Muscle layer of colon (tissue), 2 donors: Measurements from ENCODE around the gene COMMD4.
"Not testable (repeated sequence)": the region's sequence is repeated elsewhere in the genome, so short reads cannot be mapped to it uniquely, and the experiment has no call there.

Experiments used
- H3K27ac ChIP-seq: one replicate; pipeline ENCODE4 v1.7.0; 2013; ENCODE audit warnings: low read depth, mild to moderate bottlenecking, low read length, moderate library complexity
- H3K27me3 ChIP-seq, 2 donors: one replicate each; pipeline ENCODE4 v1.7.0; 2013; ENCODE audit warnings: low read length in 2 of 2, mild to moderate bottlenecking in 2 of 2; ENCODE audit not compliant: insufficient read depth in 2 of 2, control insufficient read depth in 1 of 2
- H3K36me3 ChIP-seq: one replicate; pipeline ENCODE4 v1.7.0; 2013; ENCODE audit warnings: mild to moderate bottlenecking, low read length; ENCODE audit not compliant: insufficient read depth
- H3K4me1 ChIP-seq: one replicate; pipeline ENCODE4 v1.7.0; 2013; ENCODE audit warnings: mild to moderate bottlenecking, low read length; ENCODE audit not compliant: insufficient read depth
- H3K4me3 ChIP-seq, 2 donors: one replicate each; pipeline ENCODE4 v1.7.0; 2013; ENCODE audit warnings: low read length in 2 of 2, low read depth in 1 of 2, mild to moderate bottlenecking in 1 of 2, moderate library complexity in 1 of 2
- H3K9ac ChIP-seq: one replicate; pipeline ENCODE4 v1.7.0; 2013; ENCODE audit warnings: low read length
- H3K9me3 ChIP-seq: one replicate; pipeline ENCODE4 v1.7.0; 2013; ENCODE audit warnings: mild to moderate bottlenecking, low read length
- donor health status: abdominal sarcoma.
- donor health status: Adenocarcinoma of cecum.

COMMD4 gene

DNA sequence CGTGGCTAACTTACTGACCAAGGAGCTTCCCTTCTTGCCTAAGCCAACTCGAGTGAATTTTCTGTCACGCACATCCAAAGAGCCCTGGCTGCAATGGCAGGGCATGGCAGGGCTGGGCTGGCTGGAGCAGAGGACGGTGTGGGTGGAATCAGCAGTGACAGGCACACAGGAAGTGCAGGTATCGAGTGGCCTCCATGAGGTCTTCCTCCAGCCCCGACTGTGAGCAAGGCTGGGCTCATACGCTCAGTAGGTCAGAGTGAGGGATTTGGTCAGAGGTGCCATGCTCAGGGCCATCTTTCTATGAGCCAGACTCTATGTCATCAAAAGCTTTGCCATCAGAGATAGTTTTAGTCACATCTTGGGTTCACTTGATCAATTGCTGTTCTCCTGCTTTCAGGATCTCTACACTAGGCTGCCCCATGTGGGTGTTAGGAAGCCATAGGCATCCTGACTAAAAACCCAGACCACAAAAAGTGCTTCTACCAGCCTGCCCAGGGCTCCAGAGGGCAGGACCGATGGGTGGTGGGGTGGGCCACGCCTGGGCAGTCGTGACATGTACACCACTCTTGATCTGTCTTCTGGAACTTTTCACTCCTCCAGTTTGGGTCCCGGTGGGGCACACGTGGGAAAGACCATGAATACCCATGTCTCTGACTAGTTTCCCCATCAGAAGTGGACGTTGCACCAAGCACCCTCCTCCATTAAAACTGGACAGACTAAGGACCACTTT, 22.6 kb upstream of the COMMD4 start:
- H3K9ac ChIP-seq, result no peak overlapping the region
- no peaks in the 10 kb centered on the region for H3K9me3 ChIP-seq
- H3K27me3 ChIP-seq, result no peaks in the 10 kb centered on the region
- no peak overlapping the region for H3K27ac ChIP-seq
- no peaks in the 10 kb centered on the region for H3K36me3 ChIP-seq
- no peak overlapping the region for H3K4me3 ChIP-seq
- H3K4me1 ChIP-seq, result no peaks in the 10 kb centered on the region

DNA sequence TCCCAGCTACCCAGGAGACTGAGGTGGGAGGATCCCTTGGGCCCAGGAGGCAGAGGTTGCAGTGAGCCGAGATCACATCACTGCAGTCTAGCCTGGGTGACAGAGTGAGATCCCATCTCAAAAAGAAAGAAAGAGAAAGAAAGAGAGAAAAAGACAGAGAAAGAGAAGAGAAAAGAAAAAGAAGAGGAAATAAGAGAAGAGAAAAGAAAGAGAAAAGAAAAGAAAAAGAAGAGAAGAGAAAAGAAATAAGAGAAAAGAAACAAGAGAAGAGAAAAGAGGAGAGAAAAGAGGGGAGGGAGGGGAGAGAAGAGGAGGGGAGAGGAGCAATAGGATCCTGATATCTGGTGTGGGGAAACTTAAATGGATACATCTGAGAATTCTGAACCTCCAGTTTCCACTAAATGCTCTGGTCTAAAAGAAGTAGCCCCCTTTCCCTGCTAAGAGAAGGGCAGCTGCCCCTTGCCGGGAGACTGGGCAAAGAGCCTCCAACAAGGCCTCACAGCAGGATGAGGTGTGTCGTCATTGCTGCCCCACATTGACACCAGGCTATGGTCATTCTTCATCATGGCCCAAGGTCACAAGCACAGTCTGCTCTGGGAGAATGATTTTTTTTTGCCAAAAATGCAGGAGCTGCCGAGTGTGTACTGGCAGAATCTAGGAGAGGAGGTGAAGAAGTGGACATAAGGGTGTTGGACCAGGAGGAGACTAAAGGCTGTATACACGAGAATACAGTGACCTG, 21.1 kb upstream of the COMMD4 start:
- no peaks in the 10 kb centered on the region for H3K36me3 ChIP-seq
- H3K27ac ChIP-seq, result no peak overlapping the region
- no peak overlapping the region for H3K4me3 ChIP-seq
- H3K27me3 ChIP-seq, result no peaks in the 10 kb centered on the region
- no peaks in the 10 kb centered on the region for H3K9me3 ChIP-seq
- no peak overlapping the region for H3K9ac ChIP-seq
- no peaks in the 10 kb centered on the region for H3K4me1 ChIP-seq

DNA sequence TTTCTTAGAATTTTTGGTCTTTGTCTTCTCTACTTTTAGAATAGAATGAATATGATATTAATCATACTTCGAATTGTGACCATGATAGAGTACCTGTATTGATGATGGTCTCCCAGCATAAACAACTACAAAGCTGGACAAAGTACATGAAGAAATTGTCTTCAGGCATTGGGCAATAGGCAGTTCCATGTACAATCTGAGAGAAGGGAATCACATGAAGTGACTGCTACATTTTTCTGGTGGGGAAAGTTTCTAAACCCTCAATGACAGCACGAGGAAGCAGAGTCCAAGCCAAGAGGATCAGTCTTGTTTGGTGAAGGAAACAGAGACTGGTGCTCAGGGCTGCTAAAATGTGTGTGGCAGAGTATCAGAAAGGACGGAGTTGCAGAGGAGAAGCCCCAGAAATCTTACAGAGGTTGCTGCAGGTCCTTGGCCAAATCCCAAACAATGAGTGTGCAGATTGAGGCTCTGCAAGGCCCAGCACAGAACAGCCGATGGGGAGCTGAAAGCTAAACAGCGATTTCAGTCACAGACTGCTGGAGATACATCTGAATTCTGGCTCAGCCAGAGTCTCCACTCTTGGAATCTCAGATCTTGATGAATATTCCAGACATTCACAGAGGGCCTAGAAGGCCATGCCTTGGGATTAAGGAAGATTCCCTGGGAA, 16.5 kb upstream of the COMMD4 start:
- not testable (repeated sequence) for H3K27ac ChIP-seq, H3K9ac ChIP-seq, H3K27me3 ChIP-seq, H3K36me3 ChIP-seq, H3K4me3 ChIP-seq, H3K9me3 ChIP-seq, H3K4me1 ChIP-seq

DNA sequence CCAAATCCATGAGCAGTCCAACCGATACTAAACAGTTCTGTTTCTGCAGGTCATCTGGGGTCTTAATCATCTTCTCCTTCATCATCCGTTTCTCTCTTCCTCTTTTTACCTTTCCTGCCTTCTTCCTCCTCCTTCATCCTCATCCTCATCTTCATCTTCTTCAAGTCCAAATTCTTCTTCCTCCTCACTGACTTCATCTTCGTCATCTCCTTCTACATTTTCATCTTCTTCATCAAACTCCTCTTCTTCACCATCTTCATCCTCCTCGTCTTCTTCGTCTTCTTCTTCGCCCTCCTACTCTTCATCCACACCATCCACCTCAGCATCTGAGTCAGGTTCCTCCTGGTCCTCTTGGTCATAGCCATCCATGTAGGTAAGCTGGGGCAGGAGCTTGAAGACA, 14.2 kb upstream of the COMMD4 start:
- H3K4me1 ChIP-seq, result no peaks in the 10 kb centered on the region
- no peaks in the 10 kb centered on the region for H3K36me3 ChIP-seq
- H3K27ac ChIP-seq, result no peak overlapping the region
- H3K9me3 ChIP-seq, result no peaks in the 10 kb centered on the region
- no peak overlapping the region for H3K9ac ChIP-seq
- H3K4me3 ChIP-seq, result no peak overlapping the region
- H3K27me3 ChIP-seq, result no peaks in the 10 kb centered on the region

DNA sequence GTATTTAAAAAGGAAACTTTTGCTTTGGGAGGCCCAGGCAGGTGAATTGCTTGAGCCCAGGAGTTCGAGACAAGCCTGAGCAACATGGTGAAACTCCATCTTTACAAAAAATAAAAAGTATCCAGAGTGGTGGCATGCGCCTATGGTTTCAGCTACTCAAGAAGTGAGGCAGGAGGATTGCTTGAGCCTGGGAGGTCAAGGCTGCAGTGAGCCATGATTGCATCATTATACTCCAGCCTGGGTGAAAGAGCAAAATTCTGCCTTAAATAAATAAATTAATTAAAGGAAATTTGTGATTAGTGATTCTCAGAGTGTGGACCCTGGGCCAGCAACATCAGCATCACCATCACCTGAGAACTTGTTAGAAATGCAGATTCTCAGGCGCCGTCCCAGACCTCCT, 9.9 kb upstream of the COMMD4 start:
- Histone ChIP-seq H3K36me3 (no peaks in the 10 kb centered on the region), H3K27me3 (no peaks in the 10 kb centered on the region), H3K27ac (no peak overlapping the region), H3K4me3 (no peak overlapping the region), H3K9me3 (no peaks in the 10 kb centered on the region), H3K9ac (no peak overlapping the region), H3K4me1 (no peaks in the 10 kb centered on the region)

DNA sequence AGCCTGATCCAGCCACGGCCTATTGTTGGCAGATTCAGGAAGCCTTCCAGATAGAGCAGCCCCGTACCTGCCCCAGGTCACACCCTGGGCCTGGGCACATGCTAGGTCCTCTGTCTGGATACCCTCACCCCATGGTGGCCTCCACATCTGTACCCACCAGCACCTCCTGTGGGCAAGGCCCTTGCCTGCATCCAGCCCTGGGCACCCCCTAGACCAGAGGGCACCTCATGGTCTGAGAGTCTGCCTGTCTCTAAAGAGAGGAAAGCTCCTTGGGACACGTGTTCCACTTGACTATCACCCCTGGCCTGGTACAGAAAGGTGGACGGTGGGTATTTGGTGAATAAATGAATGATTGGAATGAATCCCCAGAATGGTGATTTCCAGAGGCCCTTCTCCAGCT, 8.9 kb upstream of the COMMD4 start:
- no peaks in the 10 kb centered on the region for H3K36me3 ChIP-seq

DNA sequence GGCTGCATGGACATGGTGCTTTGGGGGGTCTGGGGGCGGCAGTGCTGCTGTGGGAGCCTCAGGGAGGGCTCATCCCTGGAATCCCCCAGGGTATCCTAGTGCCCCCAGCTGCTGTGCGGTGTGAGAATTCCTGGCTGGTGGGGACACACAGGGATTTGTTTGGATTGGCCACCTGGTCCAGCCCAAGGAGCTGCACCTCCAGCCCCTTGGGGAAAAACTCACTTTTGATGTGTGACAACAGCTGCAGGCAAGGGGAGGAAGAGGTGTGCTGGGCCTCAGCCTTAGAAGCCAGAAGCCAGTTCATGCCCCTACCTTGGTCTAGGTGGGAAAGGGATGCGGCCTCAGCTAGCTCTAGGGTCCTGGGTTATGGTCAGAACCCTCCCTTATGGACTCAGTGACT, 8.4 kb upstream of the COMMD4 start:
- Histone ChIP-seq H3K36me3 (no peaks in the 10 kb centered on the region), H3K27ac (no peak overlapping the region), H3K4me3 (no peak overlapping the region), H3K9me3 (no peaks in the 10 kb centered on the region), H3K27me3 (no peaks in the 10 kb centered on the region), H3K4me1 (no peaks in the 10 kb centered on the region), H3K9ac (no peak overlapping the region)

More for the DNA sequence above, 8.9 kb upstream of the COMMD4 start:
- Histone ChIP-seq H3K4me1 (no peaks in the 10 kb centered on the region), H3K27ac (no peak overlapping the region), H3K9me3 (no peaks in the 10 kb centered on the region), H3K4me3 (no peak overlapping the region), H3K9ac (no peak overlapping the region), H3K27me3 (no peaks in the 10 kb centered on the region)

DNA sequence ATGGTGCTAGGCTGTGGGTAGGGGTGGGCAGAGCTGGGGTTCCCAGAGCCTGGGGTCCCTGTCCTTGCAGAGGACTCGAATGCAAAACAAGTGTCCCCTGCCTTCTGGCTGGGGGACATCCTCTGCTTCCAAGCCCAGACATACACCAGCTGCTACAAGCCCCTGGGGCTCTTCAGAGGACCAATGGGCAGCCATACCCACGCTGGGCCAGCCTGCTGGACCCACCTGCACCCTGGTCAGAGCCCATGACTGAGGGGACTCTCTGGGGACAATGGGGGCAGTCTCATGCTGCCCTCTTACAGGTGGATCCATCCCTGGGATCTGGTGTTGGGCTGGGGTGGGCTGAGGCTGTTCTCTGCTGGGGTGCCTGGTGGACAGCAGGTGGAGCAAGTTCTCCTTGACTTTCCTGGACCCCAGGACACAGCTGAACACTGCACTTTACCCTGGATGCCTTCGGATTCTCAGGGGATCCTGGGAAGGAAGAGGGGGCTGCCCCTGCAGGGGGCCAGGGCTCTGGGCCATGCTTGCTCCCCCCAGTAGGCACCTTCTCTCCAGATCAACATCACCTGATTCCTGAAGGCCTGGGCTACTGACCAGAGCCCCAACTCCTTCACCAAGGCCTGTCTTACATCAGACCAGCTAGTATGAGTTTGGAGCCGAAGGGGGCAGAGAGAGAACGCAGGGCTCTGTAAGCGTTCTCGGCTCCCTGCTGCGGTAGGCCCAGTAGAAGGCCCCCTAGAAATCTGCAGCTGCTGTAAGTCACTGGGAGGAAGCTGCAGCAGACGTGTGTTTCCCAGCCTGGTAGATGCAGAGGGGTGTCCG, 7.2 kb upstream of the COMMD4 start:
- Histone ChIP-seq H3K36me3 (no peaks in the 10 kb centered on the region), H3K4me3 (no peak overlapping the region), H3K27ac (no peak overlapping the region)

DNA sequence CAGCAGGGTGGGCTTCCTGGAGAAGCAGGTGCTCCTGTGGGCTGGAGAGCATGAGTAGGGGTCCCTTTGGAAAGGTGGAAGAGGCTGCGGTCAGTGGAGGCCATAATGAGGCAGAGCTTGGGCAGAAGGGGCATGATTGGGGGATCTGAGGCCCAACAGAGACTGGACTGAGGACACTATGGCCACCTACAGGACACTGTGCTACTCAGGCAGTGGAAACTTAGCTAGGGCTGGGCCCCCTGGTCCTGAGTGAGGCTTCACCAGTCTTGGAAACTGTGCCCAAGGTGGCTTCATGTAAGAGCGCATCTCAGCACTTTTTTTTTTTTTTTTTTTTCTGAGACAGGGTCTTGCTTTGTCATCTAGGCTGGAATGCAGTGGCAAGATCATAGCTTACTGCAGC, 6.3 kb upstream of the COMMD4 start:
- Histone ChIP-seq H3K4me1 (no peaks in the 10 kb centered on the region), H3K9ac (no peak overlapping the region), H3K27me3 (no peaks in the 10 kb centered on the region), H3K27ac (no peak overlapping the region), H3K9me3 (no peaks in the 10 kb centered on the region), H3K4me3 (no peak overlapping the region), H3K36me3 (no peaks in the 10 kb centered on the region)

More for the DNA sequence above, 7.2 kb upstream of the COMMD4 start:
- H3K9me3 ChIP-seq, result no peaks in the 10 kb centered on the region
- no peak overlapping the region for H3K9ac ChIP-seq
- H3K27me3 ChIP-seq, result no peaks in the 10 kb centered on the region
- H3K4me1 ChIP-seq, result no peaks in the 10 kb centered on the region

DNA sequence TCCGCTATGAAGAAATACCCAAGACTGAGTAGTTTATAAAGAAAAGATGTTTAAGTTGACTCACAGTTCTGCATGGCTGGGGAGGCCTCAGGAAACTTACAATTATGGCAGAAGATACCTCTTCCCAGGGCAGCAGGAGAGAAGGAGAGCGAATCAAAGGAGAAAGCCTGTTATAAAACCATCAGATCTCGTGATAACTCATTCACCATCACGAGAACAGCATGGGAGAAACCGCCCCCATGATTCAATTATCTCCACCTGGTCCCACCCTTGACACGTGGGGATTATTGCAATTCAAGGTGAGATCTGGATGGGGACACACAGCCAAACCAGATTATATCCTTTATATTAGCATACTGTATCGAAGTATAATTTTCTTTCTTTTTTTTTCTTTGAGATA, 3.8 kb upstream of the COMMD4 start:
- H3K27ac ChIP-seq, H3K9me3 ChIP-seq, H3K9ac ChIP-seq, H3K4me3 ChIP-seq, H3K27me3 ChIP-seq, H3K36me3 ChIP-seq: not testable (repeated sequence)
- peaks cover 13% of the 10 kb centered on the region for H3K4me1 ChIP-seq
